KMS-11 (cell line): ENCODE results near the gene KICS2.
A peak's percentile ranks its signal among the peaks of the same experiment; 100 is the strongest.

Experiments used
- H2AFZ ChIP-seq: fragments of 200-600 bp; sonication (generic); 2 replicates; pipeline ENCODE4 v1.6.1; 2016; ENCODE audit warnings: antibody characterized with exemption, mixed run types, low read depth
- H3K27ac ChIP-seq: fragments of 200-600 bp; sonication (generic); 2 replicates; pipeline ENCODE4 v1.6.1; 2016; ENCODE audit warnings: mild to moderate bottlenecking, mixed run types
- H3K27me3 ChIP-seq: fragments of 200-600 bp; sonication (generic); 2 replicates; pipeline ENCODE4 v1.6.1; 2017; ENCODE audit warnings: mild to moderate bottlenecking, low read depth, mixed run types, moderate library complexity; ENCODE audit not compliant: insufficient read depth
- H3K36me3 ChIP-seq: fragments of 200-600 bp; sonication (generic); 2 replicates; pipeline ENCODE4 v1.6.1; 2017; ENCODE audit warnings: mild to moderate bottlenecking, mixed run types; ENCODE audit not compliant: insufficient read depth
- H3K4me1 ChIP-seq: fragments of 200-600 bp; sonication (generic); 2 replicates; pipeline ENCODE4 v1.6.1; 2016; ENCODE audit warnings: mild to moderate bottlenecking, low read depth, mixed run types; ENCODE audit not compliant: poor library complexity, severe bottlenecking
- H3K4me2 ChIP-seq: fragments of 200-600 bp; sonication (generic); 2 replicates; pipeline ENCODE4 v1.7.0; 2016; ENCODE audit warnings: mild to moderate bottlenecking, mixed run types
- H3K4me3 ChIP-seq: fragments of 200-600 bp; sonication (generic); IDR thresholded peaks from 2 replicates; pipeline ENCODE4 v1.6.1; 2017; ENCODE audit warnings: low read depth, low read length, mixed read lengths; ENCODE audit not compliant: insufficient read depth
- H3K79me2 ChIP-seq: fragments of 200-600 bp; sonication (generic); 2 replicates; pipeline ENCODE4 v1.6.1; 2016; ENCODE audit warnings: low read depth, mixed run types; ENCODE audit not compliant: insufficient read depth
- H3K9ac ChIP-seq: fragments of 200-600 bp; sonication (generic); 2 replicates; pipeline ENCODE4 v1.6.1; 2016; ENCODE audit warnings: mild to moderate bottlenecking, mixed run types
- H4K20me1 ChIP-seq: fragments of 200-600 bp; sonication (generic); 2 replicates; pipeline ENCODE4 v1.6.1; 2016; ENCODE audit warnings: mild to moderate bottlenecking, mixed run types; ENCODE audit not compliant: insufficient read depth
- CTCF ChIP-seq: fragments of 200-600 bp; sonication (generic); conservative IDR thresholded peaks from 2 replicates; pipeline ENCODE4 v1.6.1; 2017; ENCODE audit warnings: low read depth, mild to moderate bottlenecking, antibody characterized with exemption, low read length, moderate library complexity, mixed read lengths

KICS2 gene

GRCh38 chr12:64229796-64230195, 7.7 kb upstream of the KICS2 start:
- H3K27me3 ChIP-seq = no peaks in the 10 kb centered on the region
- H3K4me2 ChIP-seq = no peak overlapping the region
- H2AFZ ChIP-seq = no peak overlapping the region
- no peaks in the 10 kb centered on the region for H4K20me1 ChIP-seq
- no peak overlapping the region for H3K27ac ChIP-seq
- no peak overlapping the region for H3K9ac ChIP-seq
- no peaks in the 10 kb centered on the region for H3K79me2 ChIP-seq
- no peaks in the 10 kb centered on the region for H3K4me1 ChIP-seq
- no peak overlapping the region for H3K4me3 ChIP-seq
- no peaks in the 10 kb centered on the region for H3K36me3 ChIP-seq
- TF ChIP-seq CTCF = no peak

DNA sequence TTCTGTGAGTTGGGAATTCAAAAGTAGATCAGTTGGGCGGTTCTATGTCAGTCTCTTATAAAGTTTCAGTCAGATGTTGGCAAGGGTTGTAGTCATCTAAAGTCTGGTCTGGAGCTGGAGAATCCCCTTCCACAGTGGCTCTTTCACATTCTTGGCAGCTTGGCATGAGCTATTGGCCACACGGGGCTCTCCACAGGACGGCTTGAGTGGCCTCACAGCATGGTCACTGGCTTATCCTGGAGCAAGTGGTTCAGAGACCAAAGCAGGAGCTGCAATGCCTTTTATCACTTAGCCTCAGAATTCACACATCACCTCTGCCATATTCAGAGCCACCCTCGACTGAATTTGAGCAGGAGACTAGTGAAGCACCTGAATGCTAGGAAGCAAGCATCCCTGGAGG, 7.1 kb upstream of the KICS2 start:
- no peak overlapping the region for H3K4me2 ChIP-seq
- no peaks in the 10 kb centered on the region for H4K20me1 ChIP-seq
- H3K4me1 ChIP-seq = no peaks in the 10 kb centered on the region
- H3K79me2 ChIP-seq = no peaks in the 10 kb centered on the region
- H3K27me3 ChIP-seq = no peaks in the 10 kb centered on the region
- H3K27ac ChIP-seq = no peak overlapping the region
- no peak overlapping the region for H2AFZ ChIP-seq
- H3K9ac ChIP-seq = no peak overlapping the region
- H3K36me3 ChIP-seq = no peaks in the 10 kb centered on the region
- TF ChIP-seq CTCF = no peak
- no peak overlapping the region for H3K4me3 ChIP-seq

GRCh38 chr12:64225626-64226025, 3.5 kb upstream of the KICS2 start:
- no peaks in the 10 kb centered on the region for H4K20me1 ChIP-seq
- no peak overlapping the region for H2AFZ ChIP-seq
- peaks cover 12% of the 10 kb centered on the region for H3K4me1 ChIP-seq
- H3K4me2 ChIP-seq = no peak overlapping the region
- H3K79me2 ChIP-seq = peaks cover 11% of the 10 kb centered on the region; the same call in 1 of the 2 replicates
- no peak overlapping the region for H3K9ac ChIP-seq
- no peaks in the 10 kb centered on the region for H3K27me3 ChIP-seq
- H3K27ac ChIP-seq = no peak overlapping the region
- H3K4me3 ChIP-seq = no peak overlapping the region
- TF ChIP-seq CTCF = no peak
- no peaks in the 10 kb centered on the region for H3K36me3 ChIP-seq

DNA sequence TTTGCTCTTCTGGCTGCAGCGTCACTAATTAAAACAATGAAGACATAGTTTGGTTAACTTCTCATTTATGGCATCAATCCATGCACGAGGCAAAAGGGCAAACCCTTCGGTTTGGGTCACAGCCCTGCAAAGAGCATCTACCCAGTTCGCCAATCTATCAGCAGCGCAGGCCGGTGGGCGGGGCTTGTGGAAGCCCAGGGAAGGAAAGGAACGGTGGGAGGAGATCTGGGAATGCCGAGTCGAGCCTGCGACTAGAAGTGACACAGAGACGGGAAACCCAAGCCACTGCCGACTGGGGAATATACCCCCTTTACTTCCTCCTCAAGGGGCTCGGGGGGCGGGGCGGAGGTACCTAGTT, 466 bp downstream of the KICS2 start:
- Histone ChIP-seq H3K9ac (peak overlapping the region; percentile 93), H3K4me3 (no peak overlapping the region), H3K4me1 (peaks cover 29% of the 10 kb centered on the region), H3K36me3 (no peaks in the 10 kb centered on the region), H2AFZ (peak overlapping the region; percentile 94), H4K20me1 (no peaks in the 10 kb centered on the region), H3K27me3 (no peaks in the 10 kb centered on the region), H3K79me2 (peaks cover 11% of the 10 kb centered on the region; the same call in 1 of the 2 replicates), H3K27ac (peak overlapping the region; percentile 67), H3K4me2 (peak overlapping the region; percentile 70)
- TF ChIP-seq CTCF = no peak
